Nephron progenitor cell (in vitro differentiated cells): ENCODE results near the gene GMDS.
A peak's percentile ranks its signal among the peaks of the same experiment; 100 is the strongest.

Experiments used
- DNase-seq: peaks from one replicate; pipeline ENCODE4 v3.0.0; 2021
- H3K27ac Mint-ChIP-seq: 2 replicates; pipeline ENCODE4 v1.8.0; 2021; ENCODE audit warnings: mild to moderate bottlenecking, moderate library complexity, mixed read lengths
- H3K27me3 Mint-ChIP-seq: 2 replicates; pipeline ENCODE4 v1.8.0; 2021; ENCODE audit warnings: mild to moderate bottlenecking, low read depth, mixed read lengths; ENCODE audit not compliant: poor library complexity
- H3K36me3 Mint-ChIP-seq: 2 replicates; pipeline ENCODE4 v1.8.0; 2021; ENCODE audit warnings: low read depth, mixed read lengths
- H3K4me1 Mint-ChIP-seq: 2 replicates; pipeline ENCODE4 v1.8.0; 2021; ENCODE audit warnings: mixed read lengths
- H3K4me3 Mint-ChIP-seq: 2 replicates; pipeline ENCODE4 v1.8.0; 2021; ENCODE audit warnings: mild to moderate bottlenecking, moderate library complexity, mixed read lengths
- H3K9me3 Mint-ChIP-seq: 2 replicates; pipeline ENCODE4 v1.8.0; 2021; ENCODE audit warnings: mild to moderate bottlenecking, moderate library complexity, mixed read lengths
- CTCF ChIP-seq: fragments of 200-600 bp; sonication (generic); IDR thresholded peaks from 2 replicates; pipeline ENCODE4 v1.5.0; 2021; ENCODE audit warnings: antibody characterized with exemption

GMDS gene

GRCh38 chr6:1825926-1826325 is 419.5 kb downstream of the GMDS start:
- peaks cover 13% of the 10 kb centered on the region for H3K27me3 Mint-ChIP-seq

GRCh38 chr6:1825277-1825676 is 420.1 kb downstream of the GMDS start:
- H3K4me1 Mint-ChIP-seq, result peaks cover 33% of the 10 kb centered on the region
- no peak overlapping the region for H3K27ac Mint-ChIP-seq
- no peak for TF ChIP-seq CTCF
- peaks cover 13% of the 10 kb centered on the region for H3K27me3 Mint-ChIP-seq
- DNase-seq, result no peak
- H3K36me3 Mint-ChIP-seq, result peaks cover 32% of the 10 kb centered on the region
- H3K4me3 Mint-ChIP-seq, result no peak overlapping the region
- H3K9me3 Mint-ChIP-seq, result peaks cover 49% of the 10 kb centered on the region

More at GRCh38 chr6:1825926-1826325, 419.5 kb downstream of the GMDS start:
- Mint-ChIP-seq H3K36me3 (peaks cover 34% of the 10 kb centered on the region), H3K4me1 (peaks cover 33% of the 10 kb centered on the region), H3K27ac (no peak overlapping the region), H3K4me3 (no peak overlapping the region), H3K9me3 (peaks cover 56% of the 10 kb centered on the region)
- TF ChIP-seq CTCF, result no peak
- DNase-seq, result no peak

- Mint-ChIP-seq H3K4me3 (peak overlapping the region; percentile 46), H3K9me3 (peaks cover 18% of the 10 kb centered on the region), H3K4me1 (peaks cover 42% of the 10 kb centered on the region), H3K27ac (peak overlapping the region; percentile 93), H3K27me3 (peaks cover 11% of the 10 kb centered on the region), H3K36me3 (peaks cover 9% of the 10 kb centered on the region)
- no peak for TF ChIP-seq CTCF
- DNase-seq, result peak; percentile 53
Measured at GRCh38 chr6:1821513-1822183, 423.8 kb downstream of the GMDS start.

GRCh38 chr6:1821164-1821512 is 424.3 kb downstream of the GMDS start:
- no peak for TF ChIP-seq CTCF
- H3K4me3 Mint-ChIP-seq, result no peak overlapping the region
- peak overlapping the region; percentile 93 for H3K27ac Mint-ChIP-seq
- no peak for DNase-seq
- peaks cover 42% of the 10 kb centered on the region for H3K4me1 Mint-ChIP-seq
- peaks cover 9% of the 10 kb centered on the region for H3K36me3 Mint-ChIP-seq
- peaks cover 9% of the 10 kb centered on the region for H3K27me3 Mint-ChIP-seq
- peaks cover 13% of the 10 kb centered on the region for H3K9me3 Mint-ChIP-seq

GRCh38 chr6:1820714-1821113 is 424.7 kb downstream of the GMDS start:
- no peak for TF ChIP-seq CTCF
- DNase-seq, result no peak
- peaks cover 46% of the 10 kb centered on the region for H3K4me1 Mint-ChIP-seq
- no peak overlapping the region for H3K4me3 Mint-ChIP-seq
- no peak overlapping the region for H3K27ac Mint-ChIP-seq
- H3K27me3 Mint-ChIP-seq, result peaks cover 9% of the 10 kb centered on the region
- peaks cover 9% of the 10 kb centered on the region for H3K9me3 Mint-ChIP-seq
- H3K36me3 Mint-ChIP-seq, result peaks cover 9% of the 10 kb centered on the region

- H3K4me1 Mint-ChIP-seq, result peaks cover 48% of the 10 kb centered on the region
- H3K27ac Mint-ChIP-seq, result no peak overlapping the region
- TF ChIP-seq CTCF, result no peak
- DNase-seq, result no peak
- peaks cover 9% of the 10 kb centered on the region for H3K36me3 Mint-ChIP-seq
- H3K9me3 Mint-ChIP-seq, result peaks cover 6% of the 10 kb centered on the region
- H3K4me3 Mint-ChIP-seq, result no peak overlapping the region
- peaks cover 9% of the 10 kb centered on the region for H3K27me3 Mint-ChIP-seq
Measured at GRCh38 chr6:1820165-1820564, 425.2 kb downstream of the GMDS start.
